Neural progenitor cell (in vitro differentiated cells): Measurements from ENCODE around the gene KLHL17. TPM values are rescaled to one million over a fixed set of nuclear protein-coding genes. Genes with fewer than 3 reads are reported as not detected.
A peak's percentile ranks its signal among the peaks of the same experiment; 100 is the strongest.

Experiments
- DNase-seq: peaks from one replicate; pipeline ENCODE4 v3.0.0-alpha.2; 2016; ENCODE audit warnings: low spot score
- H2AFZ ChIP-seq: fragments of 200-600 bp; sonication (generic); replicated peaks from 2 replicates; pipeline ENCODE4 v1.6.1; 2016; ENCODE audit warnings: antibody characterized with exemption
- H3F3A ChIP-seq: fragments of 200-600 bp; sonication (generic); 2 replicates; pipeline ENCODE4 v1.6.1; 2016; ENCODE audit warnings: antibody characterized with exemption, low read depth
- H3K27ac ChIP-seq: fragments of 200-600 bp; sonication (generic); 2 replicates; pipeline ENCODE4 v1.5.1; 2016; ENCODE audit warnings: mild to moderate bottlenecking
- H3K27me3 ChIP-seq: fragments of 200-600 bp; sonication (generic); 2 replicates; pipeline ENCODE4 v1.6.1; 2016; ENCODE audit warnings: mild to moderate bottlenecking, moderate library complexity
- H3K36me3 ChIP-seq: fragments of 200-600 bp; sonication (generic); 2 replicates; pipeline ENCODE4 v1.5.1; 2016
- H3K4me1 ChIP-seq: fragments of 200-600 bp; sonication (generic); 2 replicates; pipeline ENCODE4 v1.6.1; 2016; ENCODE audit warnings: mixed run types
- H3K4me2 ChIP-seq: fragments of 200-600 bp; sonication (generic); 2 replicates; pipeline ENCODE4 v1.6.1; 2016
- H3K4me3 ChIP-seq: fragments of 200-600 bp; sonication (generic); 2 replicates; pipeline ENCODE4 v1.5.1; 2016
- H3K79me2 ChIP-seq: fragments of 200-600 bp; sonication (generic); 2 replicates; pipeline ENCODE4 v1.6.1; 2016; ENCODE audit warnings: low read depth
- H3K9ac ChIP-seq: fragments of 200-600 bp; sonication (generic); 2 replicates; pipeline ENCODE4 v1.6.1; 2016
- H3K9me3 ChIP-seq: fragments of 200-600 bp; sonication (generic); 2 replicates; pipeline ENCODE4 v1.5.1; 2016; ENCODE audit warnings: low read depth
- H4K20me1 ChIP-seq: fragments of 200-600 bp; sonication (generic); 2 replicates; pipeline ENCODE4 v1.6.1; 2016; ENCODE audit warnings: low read depth
- H3K27ac Mint-ChIP-seq: 3 replicates; pipeline ENCODE4 v1.8.0; 2021; ENCODE audit warnings: mixed read lengths
- H3K27me3 Mint-ChIP-seq: 2 replicates; pipeline ENCODE4 v1.8.0; 2022; ENCODE audit warnings: low read depth, mild to moderate bottlenecking, inconsistent platforms, moderate library complexity, mixed read lengths; ENCODE audit not compliant: insufficient read depth
- H3K36me3 Mint-ChIP-seq: 3 replicates; pipeline ENCODE4 v1.8.0; 2021; ENCODE audit warnings: mixed read lengths
- H3K4me1 Mint-ChIP-seq: 3 replicates; pipeline ENCODE4 v1.8.0; 2021; ENCODE audit warnings: mixed read lengths
- H3K4me3 Mint-ChIP-seq: 3 replicates; pipeline ENCODE4 v1.8.0; 2021; ENCODE audit warnings: mild to moderate bottlenecking, moderate library complexity, mixed read lengths
- H3K9me3 Mint-ChIP-seq: 3 replicates; pipeline ENCODE4 v1.8.0; 2020; ENCODE audit warnings: mixed read lengths
- EZH2 ChIP-seq: fragments of 200-600 bp; sonication (generic); IDR thresholded peaks from 2 replicates; pipeline ENCODE4 v1.6.1; 2017; ENCODE audit warnings: antibody characterized with exemption, mild to moderate bottlenecking, moderate library complexity
- EZH2phosphoT487 ChIP-seq: fragments of 200-600 bp; sonication (generic); IDR thresholded peaks from 2 replicates; pipeline ENCODE4 v1.6.1; 2017; ENCODE audit warnings: antibody characterized with exemption
- total RNA-seq: library from RNA; depleted of rRNA; stranded (reverse); fragments of >200 nt; gene quantifications from 2 replicates; pipeline ENCODE4 v1.2.3, GENCODE V29; 2015; ENCODE audit warnings: low replicate concordance
- TF ChIP-seq, protein P1 (sequence below): fragments of 200-600 bp; sonication (generic); IDR thresholded peaks from 2 replicates; pipeline ENCODE4 v1.5.1; 2017; ENCODE audit warnings: antibody characterized with exemption, mild to moderate bottlenecking

Gene KLHL17
- total RNA-seq, 1 donor from 2014 or later = 10.7 TPM

DNA sequence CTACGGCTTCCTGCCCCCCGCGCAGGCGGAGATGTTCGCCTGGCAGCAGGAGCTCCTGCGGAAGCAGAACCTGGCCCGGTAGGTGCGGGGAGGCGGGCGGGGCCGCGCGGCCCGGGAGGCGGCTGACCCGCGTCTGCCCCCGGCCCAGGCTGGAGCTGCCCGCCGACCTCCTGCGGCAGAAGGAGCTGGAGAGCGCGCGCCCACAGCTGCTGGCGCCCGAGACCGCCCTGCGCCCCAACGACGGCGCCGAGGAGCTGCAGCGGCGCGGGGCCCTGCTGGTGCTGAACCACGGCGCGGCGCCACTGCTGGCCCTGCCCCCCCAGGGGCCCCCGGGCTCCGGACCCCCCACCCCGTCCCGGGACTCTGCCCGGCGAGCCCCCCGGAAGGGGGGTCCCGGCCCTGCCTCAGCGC, 18.0 kb upstream of the KLHL17 start:
- TF ChIP-seq, protein P1, sequence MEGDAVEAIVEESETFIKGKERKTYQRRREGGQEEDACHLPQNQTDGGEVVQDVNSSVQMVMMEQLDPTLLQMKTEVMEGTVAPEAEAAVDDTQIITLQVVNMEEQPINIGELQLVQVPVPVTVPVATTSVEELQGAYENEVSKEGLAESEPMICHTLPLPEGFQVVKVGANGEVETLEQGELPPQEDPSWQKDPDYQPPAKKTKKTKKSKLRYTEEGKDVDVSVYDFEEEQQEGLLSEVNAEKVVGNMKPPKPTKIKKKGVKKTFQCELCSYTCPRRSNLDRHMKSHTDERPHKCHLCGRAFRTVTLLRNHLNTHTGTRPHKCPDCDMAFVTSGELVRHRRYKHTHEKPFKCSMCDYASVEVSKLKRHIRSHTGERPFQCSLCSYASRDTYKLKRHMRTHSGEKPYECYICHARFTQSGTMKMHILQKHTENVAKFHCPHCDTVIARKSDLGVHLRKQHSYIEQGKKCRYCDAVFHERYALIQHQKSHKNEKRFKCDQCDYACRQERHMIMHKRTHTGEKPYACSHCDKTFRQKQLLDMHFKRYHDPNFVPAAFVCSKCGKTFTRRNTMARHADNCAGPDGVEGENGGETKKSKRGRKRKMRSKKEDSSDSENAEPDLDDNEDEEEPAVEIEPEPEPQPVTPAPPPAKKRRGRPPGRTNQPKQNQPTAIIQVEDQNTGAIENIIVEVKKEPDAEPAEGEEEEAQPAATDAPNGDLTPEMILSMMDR = no peak
- TF ChIP-seq EZH2phosphoT487 (no peak), EZH2 (peak; percentile 58)
- H3K27ac ChIP-seq = no peak overlapping the region
- H3K4me1 ChIP-seq = peaks cover 19% of the 10 kb centered on the region
- peak overlapping the region; percentile 87 for H3K4me2 ChIP-seq
- H2AFZ ChIP-seq = no peak overlapping the region
- no peak overlapping the region for H3K9ac ChIP-seq
- no peaks in the 10 kb centered on the region for H3K79me2 ChIP-seq
- peaks cover 35% of the 10 kb centered on the region for H3K4me1 Mint-ChIP-seq
- peaks cover 2% of the 10 kb centered on the region for H3K9me3 Mint-ChIP-seq
- H3F3A ChIP-seq = peaks cover 27% of the 10 kb centered on the region
- peaks cover 72% of the 10 kb centered on the region for H3K27me3 ChIP-seq
- H3K36me3 Mint-ChIP-seq = peaks cover 11% of the 10 kb centered on the region
- peaks cover 36% of the 10 kb centered on the region for H3K27me3 Mint-ChIP-seq
- peak overlapping the region; percentile 46 for H3K4me3 ChIP-seq
- peak; percentile 76 for DNase-seq
- no peaks in the 10 kb centered on the region for H3K9me3 ChIP-seq
- H3K36me3 ChIP-seq = no peaks in the 10 kb centered on the region
- no peak overlapping the region for H3K27ac Mint-ChIP-seq
- no peak overlapping the region for H3K4me3 Mint-ChIP-seq
- peaks cover 95% of the 10 kb centered on the region for H4K20me1 ChIP-seq

DNA sequence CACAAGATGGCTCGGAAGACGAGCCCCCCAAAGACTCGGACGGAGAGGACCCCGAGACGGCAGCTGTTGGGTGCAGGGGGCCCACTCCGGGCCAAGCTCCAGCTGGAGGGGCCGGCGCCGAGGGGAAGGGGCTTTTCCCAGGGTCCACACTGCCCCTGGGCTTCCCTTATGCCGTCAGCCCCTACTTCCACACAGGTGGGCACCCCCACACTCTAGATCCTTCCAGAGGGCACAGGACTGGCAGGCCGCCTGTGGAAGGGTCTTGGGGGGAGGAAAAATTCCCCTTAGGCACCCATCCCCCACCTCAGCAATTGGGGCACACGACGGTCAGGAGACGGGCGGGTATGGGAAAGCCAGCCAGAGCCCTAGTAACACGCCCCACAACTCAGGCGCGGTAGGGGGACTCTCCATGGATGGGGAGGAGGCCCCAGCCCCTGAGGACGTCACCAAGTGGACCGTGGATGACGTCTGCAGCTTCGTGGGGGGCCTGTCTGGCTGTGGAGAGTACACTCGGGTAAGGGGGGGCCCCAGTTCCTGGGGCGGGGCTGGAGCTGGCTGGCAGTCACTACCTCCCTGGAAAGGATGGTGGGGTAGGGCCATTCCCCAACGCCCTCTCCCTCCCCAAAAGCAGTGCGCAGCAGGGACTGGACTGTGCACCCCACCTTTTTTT, 17.4 kb upstream of the KLHL17 start:
- Mint-ChIP-seq H3K4me3 (peak overlapping the region; percentile 53), H3K27ac (no peak overlapping the region), H3K9me3 (no peaks in the 10 kb centered on the region), H3K27me3 (peaks cover 32% of the 10 kb centered on the region), H3K4me1 (peaks cover 31% of the 10 kb centered on the region), H3K36me3 (peaks cover 11% of the 10 kb centered on the region)
- H3K9me3 ChIP-seq = no peaks in the 10 kb centered on the region
- peaks cover 67% of the 10 kb centered on the region for H3K27me3 ChIP-seq
- no peak overlapping the region for H2AFZ ChIP-seq
- peaks cover 19% of the 10 kb centered on the region for H3K4me1 ChIP-seq
- TF ChIP-seq EZH2 = no peak
- TF ChIP-seq, protein P1 = no peak
- TF ChIP-seq EZH2phosphoT487 = no peak
- H3K79me2 ChIP-seq = no peaks in the 10 kb centered on the region
- DNase-seq = no peak
- H3K36me3 ChIP-seq = no peaks in the 10 kb centered on the region
- H3K27ac ChIP-seq = no peak overlapping the region
- H3K4me2 ChIP-seq = peak overlapping the region; percentile 87
- H3K4me3 ChIP-seq = peak overlapping the region; percentile 46
- peaks cover 27% of the 10 kb centered on the region for H3F3A ChIP-seq
- H4K20me1 ChIP-seq = peaks cover 95% of the 10 kb centered on the region
- H3K9ac ChIP-seq = no peak overlapping the region

DNA sequence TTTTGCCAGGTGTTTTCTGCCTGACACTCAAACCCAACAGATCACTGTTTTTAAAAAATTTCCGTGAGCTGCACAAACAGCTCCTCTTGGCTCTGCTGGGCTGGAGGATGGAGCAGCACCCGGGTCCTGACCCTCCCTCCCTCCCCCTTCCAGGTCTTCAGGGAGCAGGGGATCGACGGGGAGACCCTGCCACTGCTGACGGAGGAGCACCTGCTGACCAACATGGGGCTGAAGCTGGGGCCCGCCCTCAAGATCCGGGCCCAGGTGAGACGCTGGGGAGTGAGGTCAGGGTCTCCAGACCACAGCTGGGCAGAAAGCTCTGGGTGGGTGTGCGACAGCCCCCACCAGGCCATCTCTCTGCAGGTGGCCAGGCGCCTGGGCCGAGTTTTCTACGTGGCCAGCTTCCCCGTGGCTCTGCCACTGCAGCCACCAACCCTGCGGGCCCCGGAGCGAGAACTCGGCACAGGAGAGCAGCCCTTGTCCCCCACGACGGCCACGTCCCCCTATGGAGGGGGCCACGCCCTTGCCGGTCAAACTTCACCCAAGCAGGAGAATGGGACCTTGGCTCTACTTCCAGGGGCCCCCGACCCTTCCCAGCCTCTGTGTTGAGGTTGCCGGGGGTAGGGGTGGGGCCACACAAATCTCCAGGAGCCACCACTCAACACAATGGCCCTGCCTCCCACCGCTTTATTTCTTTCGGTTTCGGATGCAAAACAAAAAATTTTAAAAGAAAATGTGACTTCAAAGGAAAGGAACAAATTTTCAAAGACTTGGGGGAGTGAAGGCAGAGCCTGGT, 16.6 kb upstream of the KLHL17 start:
- Histone ChIP-seq H3F3A (peaks cover 27% of the 10 kb centered on the region), H3K4me1 (peaks cover 19% of the 10 kb centered on the region), H3K27me3 (peaks cover 59% of the 10 kb centered on the region), H3K4me3 (no peak overlapping the region), H3K9ac (no peak overlapping the region), H3K36me3 (no peaks in the 10 kb centered on the region), H3K79me2 (no peaks in the 10 kb centered on the region), H3K4me2 (no peak overlapping the region), H3K9me3 (no peaks in the 10 kb centered on the region), H4K20me1 (peaks cover 93% of the 10 kb centered on the region), H3K27ac (no peak overlapping the region), H2AFZ (no peak overlapping the region)
- Mint-ChIP-seq H3K36me3 (peaks cover 11% of the 10 kb centered on the region), H3K4me1 (peaks cover 25% of the 10 kb centered on the region), H3K9me3 (no peaks in the 10 kb centered on the region), H3K27me3 (peaks cover 30% of the 10 kb centered on the region), H3K27ac (no peak overlapping the region), H3K4me3 (peak overlapping the region; percentile 53)
- TF ChIP-seq EZH2 (no peak), EZH2phosphoT487 (no peak)
- TF ChIP-seq, protein P1 = no peak
- DNase-seq = no peak
